H9 (cell line): ENCODE measurements around the gene ERVFRD-1. TPM values are rescaled to one million over a fixed set of nuclear protein-coding genes. Genes with fewer than 3 reads are reported as not detected.

Experiments
- DNase-seq: peaks from one replicate; pipeline ENCODE4 v3.0.0-alpha.2; 2017
- H2AFZ ChIP-seq: one replicate; pipeline ENCODE4 v1.6.1; 2013; ENCODE audit warnings: mild to moderate bottlenecking, low read length, control low read depth, moderate library complexity
- H2AK5ac ChIP-seq: 2 replicates; pipeline ENCODE4 v1.6.1; 2013; ENCODE audit warnings: low read length, control low read depth, mixed read lengths; ENCODE audit not compliant: insufficient read length
- H2BK120ac ChIP-seq: one replicate; pipeline ENCODE4 v1.6.1; 2013; ENCODE audit warnings: low read depth, mild to moderate bottlenecking, low read length, control low read depth, inconsistent platforms; ENCODE audit not compliant: poor library complexity, severe bottlenecking
- H2BK12ac ChIP-seq: 2 replicates; pipeline ENCODE4 v1.6.1; 2013; ENCODE audit warnings: low read length, control low read depth, mixed read lengths, low read depth; ENCODE audit not compliant: insufficient read length
- H2BK15ac ChIP-seq: 2 replicates; pipeline ENCODE4 v1.6.1; 2013; ENCODE audit warnings: low read depth, low read length, control low read depth
- H2BK20ac ChIP-seq: one replicate; pipeline ENCODE4 v1.6.1; 2013; ENCODE audit warnings: low read depth, mild to moderate bottlenecking, low read length, control low read depth, inconsistent platforms; ENCODE audit not compliant: poor library complexity, severe bottlenecking
- H2BK5ac ChIP-seq: 2 replicates; pipeline ENCODE4 v1.6.1; 2013; ENCODE audit warnings: low read length, control low read depth, mixed read lengths; ENCODE audit not compliant: insufficient read length
- H3K14ac ChIP-seq: 2 replicates; pipeline ENCODE4 v1.6.1; 2013; ENCODE audit warnings: low read length, control low read depth; ENCODE audit not compliant: insufficient read depth
- H3K18ac ChIP-seq: 2 replicates; pipeline ENCODE4 v1.6.1; 2013; ENCODE audit warnings: low read depth, mild to moderate bottlenecking, mixed read lengths, low read length, control low read depth; ENCODE audit not compliant: insufficient read length
- H3K23ac ChIP-seq: 2 replicates; pipeline ENCODE4 v1.6.1; 2013; ENCODE audit warnings: low read length, control low read depth, mixed read lengths, low read depth; ENCODE audit not compliant: insufficient read length
- H3K23me2 ChIP-seq: 2 replicates; pipeline ENCODE4 v1.6.1; 2013; ENCODE audit warnings: low read depth, mild to moderate bottlenecking, mixed read lengths, low read length, control low read depth; ENCODE audit not compliant: insufficient read length, poor library complexity, severe bottlenecking
- H3K27ac ChIP-seq: 2 replicates; pipeline ENCODE4 v1.5.1; 2013; ENCODE audit warnings: low read length, control low read depth, mixed read lengths, low read depth; ENCODE audit not compliant: insufficient read length
- H3K27me3 ChIP-seq: 2 replicates; pipeline ENCODE4 v1.6.1; 2013; ENCODE audit warnings: low read length, control low read depth, inconsistent platforms; ENCODE audit not compliant: insufficient read depth
- H3K4ac ChIP-seq: 2 replicates; pipeline ENCODE4 v1.6.1; 2013; ENCODE audit warnings: low read depth, mild to moderate bottlenecking, control low read depth, inconsistent platforms, low read length, moderate library complexity
- H3K4me1 ChIP-seq: 2 replicates; pipeline ENCODE4 v1.6.1; 2013; ENCODE audit warnings: low read length, control low read depth, inconsistent platforms; ENCODE audit not compliant: insufficient read depth
- H3K4me2 ChIP-seq: 2 replicates; pipeline ENCODE4 v1.6.1; 2013; ENCODE audit warnings: low read length, control low read depth, mixed read lengths; ENCODE audit not compliant: insufficient read length, insufficient read depth
- H3K56ac ChIP-seq: 2 replicates; pipeline ENCODE4 v1.6.1; 2013; ENCODE audit warnings: low read depth, mild to moderate bottlenecking, mixed read lengths, low read length, control low read depth; ENCODE audit not compliant: insufficient read length
- H3K79me1 ChIP-seq: 2 replicates; pipeline ENCODE4 v1.6.1; 2013; ENCODE audit warnings: low read depth, mild to moderate bottlenecking, moderate library complexity, low read length, control low read depth, inconsistent platforms; ENCODE audit not compliant: insufficient read depth, poor library complexity, severe bottlenecking
- H3K79me2 ChIP-seq: 2 replicates; pipeline ENCODE4 v1.6.1; 2013; ENCODE audit warnings: low read length, control low read depth, inconsistent platforms; ENCODE audit not compliant: insufficient read depth
- H3K9ac ChIP-seq: 2 replicates; pipeline ENCODE4 v1.6.1; 2013; ENCODE audit warnings: low read length, control low read depth, mixed read lengths; ENCODE audit not compliant: insufficient read length; ENCODE audit errors: extremely low read depth
- H3K9me3 ChIP-seq: one replicate; pipeline ENCODE4 v1.6.1; 2013; ENCODE audit warnings: low read depth, low read length, inconsistent platforms; ENCODE audit not compliant: control insufficient read depth
- H3T11ph ChIP-seq: one replicate; pipeline ENCODE4 v1.6.1; 2013; ENCODE audit warnings: mild to moderate bottlenecking, low read length, control low read depth, inconsistent platforms
- H4K20me1 ChIP-seq: one replicate; pipeline ENCODE4 v1.6.1; 2013; ENCODE audit not compliant: control insufficient read depth, insufficient read length, insufficient read depth
- H4K5ac ChIP-seq: 2 replicates; pipeline ENCODE4 v1.6.1; 2013; ENCODE audit warnings: low read depth, mild to moderate bottlenecking, mixed read lengths, low read length, control low read depth; ENCODE audit not compliant: insufficient read length
- H4K8ac ChIP-seq: replicated peaks from 2 replicates; pipeline ENCODE4 v1.6.1; 2013; ENCODE audit warnings: low read length, control low read depth, mixed read lengths, low read depth; ENCODE audit not compliant: insufficient read length
- H4K91ac ChIP-seq: 2 replicates; pipeline ENCODE4 v1.6.1; 2013; ENCODE audit warnings: low read depth, mild to moderate bottlenecking, moderate library complexity, mixed read lengths, low read length, control low read depth; ENCODE audit not compliant: insufficient read length
- H3K27ac Mint-ChIP-seq, 3 experiments: 2 replicates in 2 of 3; 3 replicates in 1 of 3; pipeline ENCODE4 v1.8.0; 2020 to 2021; ENCODE audit warnings: mixed read lengths in 3 of 3, mild to moderate bottlenecking in 1 of 3, moderate library complexity in 1 of 3
- H3K27me3 Mint-ChIP-seq: 2 replicates; pipeline ENCODE4 v1.8.0; 2021; ENCODE audit warnings: low read depth, mild to moderate bottlenecking, moderate library complexity, mixed read lengths
- H3K36me3 Mint-ChIP-seq, 3 experiments: 2 replicates in 2 of 3; 3 replicates in 1 of 3; pipeline ENCODE4 v1.8.0; 2020 to 2021; ENCODE audit warnings: low read depth in 3 of 3, mixed read lengths in 3 of 3; ENCODE audit not compliant: insufficient read depth in 1 of 3
- H3K4me1 Mint-ChIP-seq, 2 experiments: 2 replicates each; pipeline ENCODE4 v1.8.0; 2020; ENCODE audit warnings: mixed read lengths in 2 of 2
- H3K4me3 Mint-ChIP-seq, 2 experiments: 2 replicates in 1 of 2; 3 replicates in 1 of 2; pipeline ENCODE4 v1.8.0; 2020 to 2021; ENCODE audit warnings: mild to moderate bottlenecking in 2 of 2, mixed read lengths in 2 of 2, moderate library complexity in 1 of 2
- H3K9me3 Mint-ChIP-seq, 2 experiments: 2 replicates in 1 of 2; 3 replicates in 1 of 2; pipeline ENCODE4 v1.8.0; 2020; ENCODE audit warnings: mild to moderate bottlenecking in 2 of 2, mixed read lengths in 2 of 2, moderate library complexity in 1 of 2
- WGBS: extraction: QIAGEN DNeasy Blood & Tissue Kit; methylation state at CpG from one replicate; pipeline ENCODE4 v1.1.7; 2013; ENCODE audit warnings: missing lambda C conversion rate, low lambda C conversion rate, mixed read lengths; ENCODE audit not compliant: insufficient read length; ENCODE audit errors: extremely low coverage; 5-methylcytosine and 5-hydroxymethylcytosine counted together
- total RNA-seq: library from RNA; stranded (reverse); gene quantifications from 2 replicates; pipeline ENCODE4 v1.2.1, GENCODE V29; 2021
- TF ChIP-seq, protein P1 (sequence below): fragments of 200-600 bp; sonication (generic); conservative IDR thresholded peaks from 3 replicates; pipeline ENCODE4 v1.8.0; 2021; ENCODE audit warnings: antibody characterized with exemption, mild to moderate bottlenecking

The ERVFRD-1 gene
- total RNA-seq, 1 experiment from 2014 or later, result not detected

DNA sequence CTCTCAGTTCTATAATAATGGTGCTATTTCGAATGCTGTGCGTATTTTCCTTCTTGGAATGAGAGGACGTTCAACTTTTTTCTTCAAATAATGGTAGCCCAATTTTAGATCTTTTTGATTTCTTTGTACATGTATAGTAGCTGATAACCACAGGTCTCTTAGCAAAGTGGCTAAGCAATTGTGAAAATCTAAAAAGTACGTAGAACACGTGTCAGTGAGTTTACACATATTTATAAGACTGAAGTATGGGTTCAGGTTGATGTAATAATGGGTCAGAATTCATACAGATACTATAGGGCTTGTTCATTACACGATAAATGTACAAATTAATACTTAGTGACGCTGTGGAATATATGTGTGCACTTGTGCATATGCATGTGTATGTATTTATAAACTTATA, 16.6 kb downstream of the ERVFRD-1 start:
- Histone ChIP-seq H3K18ac (no peak overlapping the region), H3K27ac (no peak overlapping the region), H3K9me3 (no peaks in the 10 kb centered on the region), H2AK5ac (no peak overlapping the region), H3K14ac (no peak overlapping the region), H3K4me2 (peak overlapping the region; percentile 78), H2BK120ac (no peak overlapping the region), H3K4me1 (peaks cover 4% of the 10 kb centered on the region; the same call in 1 of the 2 replicates), H4K20me1 (no peaks in the 10 kb centered on the region), H2BK15ac (no peak overlapping the region), H2BK12ac (no peak overlapping the region), H2BK20ac (no peak overlapping the region), H3K9ac (peak overlapping the region; percentile 85), H3K79me1 (no peaks in the 10 kb centered on the region), H4K5ac (no peak overlapping the region), H3K27me3 (no peaks in the 10 kb centered on the region), H3K79me2 (peaks cover 12% of the 10 kb centered on the region; the same call in 1 of the 2 replicates), H3K23me2 (peaks cover 8% of the 10 kb centered on the region), H3K4ac (no peak overlapping the region), H3T11ph (no peak overlapping the region), H4K8ac (no peak overlapping the region), H2AFZ (no peak overlapping the region), H4K91ac (no peak overlapping the region), H3K56ac (no peak overlapping the region), H2BK5ac (no peak overlapping the region), H3K23ac (no peak overlapping the region)
- Mint-ChIP-seq H3K27me3 (no peaks in the 10 kb centered on the region), H3K4me3 (peak overlapping the region; percentile 89 to 94), H3K36me3 (peaks cover 8 to 16% (median 12%) of the 10 kb centered on the region in 3 experiments; a peak in 6 of 7 replicates), H3K9me3 (peaks cover 0 to 2% of the 10 kb centered on the region in 2 experiments; a peak in 1 of 5 replicates), H3K4me1 (peaks cover 22 to 24% of the 10 kb centered on the region in 2 experiments), H3K27ac (peak overlapping the region in 1 of 3 experiments; percentile 95; a peak in 1 of 7 replicates)
- WGBS, result no CpG with 5 or more reads among the region's 7 CpGs
- TF ChIP-seq, protein P1, sequence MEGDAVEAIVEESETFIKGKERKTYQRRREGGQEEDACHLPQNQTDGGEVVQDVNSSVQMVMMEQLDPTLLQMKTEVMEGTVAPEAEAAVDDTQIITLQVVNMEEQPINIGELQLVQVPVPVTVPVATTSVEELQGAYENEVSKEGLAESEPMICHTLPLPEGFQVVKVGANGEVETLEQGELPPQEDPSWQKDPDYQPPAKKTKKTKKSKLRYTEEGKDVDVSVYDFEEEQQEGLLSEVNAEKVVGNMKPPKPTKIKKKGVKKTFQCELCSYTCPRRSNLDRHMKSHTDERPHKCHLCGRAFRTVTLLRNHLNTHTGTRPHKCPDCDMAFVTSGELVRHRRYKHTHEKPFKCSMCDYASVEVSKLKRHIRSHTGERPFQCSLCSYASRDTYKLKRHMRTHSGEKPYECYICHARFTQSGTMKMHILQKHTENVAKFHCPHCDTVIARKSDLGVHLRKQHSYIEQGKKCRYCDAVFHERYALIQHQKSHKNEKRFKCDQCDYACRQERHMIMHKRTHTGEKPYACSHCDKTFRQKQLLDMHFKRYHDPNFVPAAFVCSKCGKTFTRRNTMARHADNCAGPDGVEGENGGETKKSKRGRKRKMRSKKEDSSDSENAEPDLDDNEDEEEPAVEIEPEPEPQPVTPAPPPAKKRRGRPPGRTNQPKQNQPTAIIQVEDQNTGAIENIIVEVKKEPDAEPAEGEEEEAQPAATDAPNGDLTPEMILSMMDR, result no peak
- no peak for DNase-seq
